ENCODE measurements around the gene CCT3.

CCT3 gene

GRCh38 chr1:156276532-156276931 is 61.6 kb downstream of the CCT3 start:
- DNase-seq, result no peak

- DNase-seq, result no peak
Measured at GRCh38 chr1:156270314-156270713, 67.8 kb downstream of the CCT3 start.

GRCh38 chr1:156268336-156268735 is 69.8 kb downstream of the CCT3 start:
- no peak for DNase-seq

DNA sequence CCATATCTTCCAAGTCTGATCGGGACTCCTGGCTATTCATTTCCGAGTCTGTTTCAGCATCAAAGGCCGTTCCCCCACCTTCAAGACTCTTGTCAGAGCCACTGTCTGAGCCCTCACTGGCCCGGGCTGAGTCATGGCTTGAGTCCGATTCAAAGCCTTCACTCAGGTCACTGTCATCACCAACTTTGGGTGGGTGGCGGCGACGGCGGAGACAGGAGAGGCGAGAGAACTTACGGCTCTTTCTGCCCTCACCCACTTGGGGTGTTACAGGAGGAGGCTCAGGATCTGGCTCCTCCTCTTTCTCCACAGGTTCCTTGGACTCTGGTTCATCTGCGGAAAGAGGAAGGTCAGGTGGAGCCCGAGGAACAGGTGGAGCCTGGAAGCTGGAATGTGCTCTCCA is 72.0 kb downstream of the CCT3 start:
- DNase-seq, result no peak

DNA sequence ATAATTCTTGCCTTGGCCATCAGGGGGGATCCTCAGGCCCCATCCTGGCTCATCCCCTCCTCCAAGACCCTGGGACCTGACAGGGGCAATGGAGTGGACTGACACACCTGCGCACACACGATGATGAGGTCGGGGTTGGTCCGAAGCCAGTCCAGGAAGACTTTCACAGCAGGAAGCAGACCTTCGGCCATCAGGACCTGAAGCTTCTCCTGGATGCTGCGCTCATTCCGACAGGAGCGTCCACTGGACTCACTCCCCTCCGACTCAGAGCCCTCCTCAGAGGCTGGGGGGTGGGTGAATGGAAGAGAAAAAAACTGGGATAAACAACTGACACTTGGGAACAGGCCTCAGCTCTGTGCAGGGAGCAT is 74.8 kb downstream of the CCT3 start:
- no peak for DNase-seq

GRCh38 chr1:156262461-156263287 is 75.4 kb downstream of the CCT3 start:
- no peak for DNase-seq

GRCh38 chr1:156260896-156261295 is 77.2 kb downstream of the CCT3 start:
- no peak for DNase-seq

DNA sequence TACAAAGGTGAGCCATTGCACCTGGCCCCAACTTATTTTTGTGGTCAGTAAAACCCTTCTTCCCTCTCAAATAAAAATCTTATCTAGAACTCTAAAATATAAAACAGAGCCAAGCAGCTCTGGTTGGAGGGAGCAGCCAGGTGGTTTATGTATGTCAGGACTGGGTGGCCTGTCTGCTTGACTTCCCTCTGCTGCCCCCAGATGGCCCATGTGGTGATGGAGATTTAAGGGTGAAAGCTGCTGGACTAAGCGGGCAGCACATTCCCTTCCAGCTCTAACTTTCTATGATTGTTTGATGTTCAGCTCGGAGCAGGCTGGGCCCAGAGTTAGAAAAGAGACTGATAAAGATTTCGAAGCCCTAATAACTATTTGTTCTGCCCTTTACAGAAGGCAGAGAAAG is 78.3 kb downstream of the CCT3 start:
- DNase-seq, result no peak
